ENCODE data around the gene KCTD19.

Gene KCTD19

GRCh38 chr16:67248401-67249177 is 78.0 kb downstream of the KCTD19 start, which contains the start of gene SLC9A5:
Gene SLC9A5, plus strand, starts transcription at chr16:67248979. Its CDS starts 36 bp downstream, at chr16:67249015.
- DNase-seq (ENCODE audit: extremely low read depth, low read depth): no peak

GRCh38 chr16:67248073-67248400 is 78.5 kb downstream of the KCTD19 start:
- no peak for DNase-seq (ENCODE audit: extremely low read depth, low read depth)
- no peak for TF ChIP-seq CTCF (IDR thresholded peaks at IDR 0.05; ENCODE audit: low read depth, low read length)

More at GRCh38 chr16:67248401-67249177, 78.0 kb downstream of the KCTD19 start, which contains the start of gene SLC9A5:
- TF ChIP-seq CTCF (IDR thresholded peaks at IDR 0.05; ENCODE audit: low read depth, low read length): no peak; the same call in none of the 2 replicates

- no peak for TF ChIP-seq CTCF (IDR thresholded peaks at IDR 0.05; ENCODE audit: low read depth, low read length)
- DNase-seq (ENCODE audit: extremely low read depth, low read depth): peak; percentile 86
These were observed 79.1 kb downstream of the KCTD19 start, which contains the start of gene FHOD1 for GRCh38 chr16:67247192-67248072. Gene FHOD1, minus strand, starts transcription at chr16:67247481. Its CDS starts 71 bp downstream, at chr16:67247410.

- no peak for DNase-seq (ENCODE audit: extremely low read depth, low read depth)
These were observed 79.8 kb downstream of the KCTD19 start for GRCh38 chr16:67246756-67247191.

GRCh38 chr16:67246081-67246755 is 80.3 kb downstream of the KCTD19 start:
- DNase-seq (ENCODE audit: extremely low read depth, low read depth): peak; percentile 67
- peak; percentile 52 for TF ChIP-seq CTCF (IDR thresholded peaks at IDR 0.05; ENCODE audit: low read depth, low read length)

More at GRCh38 chr16:67246756-67247191, 79.8 kb downstream of the KCTD19 start:
- no peak for TF ChIP-seq CTCF (IDR thresholded peaks at IDR 0.05; ENCODE audit: low read depth, low read length)

GRCh38 chr16:67245674-67246080 is 80.9 kb downstream of the KCTD19 start:
- no peak for TF ChIP-seq CTCF (IDR thresholded peaks at IDR 0.05; ENCODE audit: low read depth, low read length)
- DNase-seq (ENCODE audit: extremely low read depth, low read depth): no peak
